OCI-LY3 (cell line): ENCODE results near the gene RAB3GAP2.

Source experiments
- H2AFZ ChIP-seq: fragments of 200-600, 300-600 bp; shearing (Covaris generic); 2 replicates; pipeline ENCODE4 v1.6.0; 2014; ENCODE audit warnings: antibody characterized with exemption, low read depth, low read length
- H3K27ac ChIP-seq: fragments of 200-600, 300-600 bp; sonication (generic); 2 replicates; pipeline ENCODE4 v1.5.1; 2014; ENCODE audit warnings: mild to moderate bottlenecking, low read length, moderate library complexity, mixed read lengths
- H3K27me3 ChIP-seq: fragments of 200-600, 300-600 bp; sonication (generic); 2 replicates; pipeline ENCODE4 v1.6.1; 2014; ENCODE audit warnings: low read depth, low read length, mixed read lengths
- H3K36me3 ChIP-seq: fragments of 200-600, 300-600 bp; sonication (generic); replicated peaks from 2 replicates; pipeline ENCODE3; 2014; ENCODE audit warnings: low read depth, low read length, mixed read lengths
- H3K4me1 ChIP-seq: fragments of 300-600, 200-600 bp; sonication (generic); 2 replicates; pipeline ENCODE4 v1.6.1; 2014; ENCODE audit warnings: low read length, mixed read lengths
- H3K4me2 ChIP-seq: fragments of 200-600, 300-600 bp; sonication (generic); 2 replicates; pipeline ENCODE4 v1.6.1; 2014; ENCODE audit warnings: low read length, mixed read lengths
- H3K4me3 ChIP-seq: fragments of 300-600, 200-600 bp; sonication (generic); 2 replicates; pipeline ENCODE4 v1.5.1; 2014; ENCODE audit warnings: antibody characterized with exemption, mild to moderate bottlenecking, low read length, moderate library complexity
- H3K79me2 ChIP-seq: fragments of 300-600, 200-600 bp; shearing (Covaris generic); 2 replicates; pipeline ENCODE4 v1.6.1; 2014; ENCODE audit warnings: mild to moderate bottlenecking, low read length, mixed read lengths
- H3K9ac ChIP-seq: fragments of 300-600, 200-600 bp; shearing (Covaris generic); 2 replicates; pipeline ENCODE4 v1.6.0; 2014; ENCODE audit warnings: mild to moderate bottlenecking, low read length, moderate library complexity
- H3K9me3 ChIP-seq: fragments of 200-600, 300-600 bp; shearing (Covaris generic); 2 replicates; pipeline ENCODE4 v1.6.1; 2014; ENCODE audit warnings: low read length, mixed read lengths; ENCODE audit not compliant: insufficient read depth
- H4K20me1 ChIP-seq: fragments of 200-600, 300-600 bp; sonication (generic); 2 replicates; pipeline ENCODE4 v1.6.1; 2016; ENCODE audit warnings: low read length, mixed read lengths; ENCODE audit not compliant: insufficient read depth
- CTCF ChIP-seq: fragments of 200-600, 300-600 bp; sonication (generic); IDR thresholded peaks from 2 replicates; pipeline ENCODE4 v1.5.1; 2014; ENCODE audit warnings: antibody characterized with exemption, low read length, low read depth
- EZH2phosphoT487 ChIP-seq: fragments of 200-600 bp; shearing (Covaris generic); IDR thresholded peaks from 2 replicates; pipeline ENCODE4 v1.6.1; 2018; ENCODE audit warnings: antibody characterized with exemption, mixed run types, low read depth

Gene RAB3GAP2

GRCh38 chr1:220272047-220272840, at the start of gene RAB3GAP2:
Gene RAB3GAP2 (minus strand): TSS chr1:220272453. CDS start chr1:220272337, 116 bp downstream.
- Histone ChIP-seq H3K4me1 (peaks cover 23% of the 10 kb centered on the region), H3K79me2 (peaks cover 50% of the 10 kb centered on the region), H3K27ac (peak within 1 kb of the TSS; percentile 67), H2AFZ (peak within 1 kb of the TSS; percentile 75), H3K9ac (peak within 1 kb of the TSS; percentile 95), H3K4me2 (peak within 1 kb of the TSS; percentile 94), H4K20me1 (peaks cover 32% of the 10 kb centered on the region), H3K36me3 (peaks cover 41% of the 10 kb centered on the region), H3K4me3 (peak within 1 kb of the TSS; percentile 94), H3K27me3 (no peaks in the 10 kb centered on the region), H3K9me3 (no peaks in the 10 kb centered on the region)
- TF ChIP-seq EZH2phosphoT487 (no peak), CTCF (no peak)

GRCh38 chr1:220321758-220322157, 49.5 kb upstream of the RAB3GAP2 start:
- Histone ChIP-seq H3K79me2 (no peaks in the 10 kb centered on the region), H3K4me2 (no peak overlapping the region), H3K27me3 (no peaks in the 10 kb centered on the region), H3K9me3 (no peaks in the 10 kb centered on the region), H2AFZ (no peak overlapping the region), H3K9ac (no peak overlapping the region), H3K27ac (no peak overlapping the region), H3K4me3 (no peak overlapping the region), H4K20me1 (no peaks in the 10 kb centered on the region), H3K36me3 (no peaks in the 10 kb centered on the region), H3K4me1 (peaks cover 8% of the 10 kb centered on the region)
- TF ChIP-seq CTCF (no peak), EZH2phosphoT487 (no peak)

- TF ChIP-seq EZH2phosphoT487 (no peak), CTCF (no peak)
- H3K27ac ChIP-seq: no peak overlapping the region
- H3K4me1 ChIP-seq: peaks cover 8% of the 10 kb centered on the region
- H3K9ac ChIP-seq: no peak overlapping the region
- H3K9me3 ChIP-seq: no peaks in the 10 kb centered on the region
- no peak overlapping the region for H3K4me2 ChIP-seq
- no peak overlapping the region for H3K4me3 ChIP-seq
- no peak overlapping the region for H2AFZ ChIP-seq
- no peaks in the 10 kb centered on the region for H3K79me2 ChIP-seq
- no peaks in the 10 kb centered on the region for H3K27me3 ChIP-seq
- no peaks in the 10 kb centered on the region for H4K20me1 ChIP-seq
- no peaks in the 10 kb centered on the region for H3K36me3 ChIP-seq
These were observed 48.5 kb upstream of the RAB3GAP2 start for GRCh38 chr1:220320709-220321108.

GRCh38 chr1:220318673-220319072, 46.4 kb upstream of the RAB3GAP2 start:
- Histone ChIP-seq H3K9me3 (no peaks in the 10 kb centered on the region), H3K27ac (no peak overlapping the region), H3K79me2 (no peaks in the 10 kb centered on the region), H3K9ac (no peak overlapping the region), H3K4me3 (no peak overlapping the region), H4K20me1 (no peaks in the 10 kb centered on the region), H2AFZ (no peak overlapping the region), H3K4me1 (peaks cover 8% of the 10 kb centered on the region), H3K4me2 (no peak overlapping the region), H3K36me3 (no peaks in the 10 kb centered on the region), H3K27me3 (no peaks in the 10 kb centered on the region)
- TF ChIP-seq EZH2phosphoT487: no peak
- no peak for TF ChIP-seq CTCF
